ENCODE measurements around the gene FAM120AOS. TPM values are rescaled to one million over a fixed set of nuclear protein-coding genes. Genes with fewer than 3 reads are reported as not detected.

FAM120AOS gene
- total RNA-seq (39.0 TPM), polyA plus RNA-seq (48.3 TPM)
- long read RNA-seq, donor 1, partial matches to known transcripts: 0 of 2 reads
- long read RNA-seq, donor 1, other reads (novel, unspliced or antisense): 0 of 2 reads
- long read RNA-seq, donor 2: 0 reads
- long read RNA-seq, donor 3, transcript FAM120AOS-202 (3 exons, 1,800 nt): minor isoform, 10 of 177 reads
- long read RNA-seq, donor 3, transcript FAM120AOS-206 (4 exons, 1,491 nt): major isoform, 14 of 177 reads
- long read RNA-seq, donor 3, partial matches to known transcripts: 140 of 177 reads
- long read RNA-seq, donor 3, other reads (novel, unspliced or antisense): 8 of 177 reads
- long read RNA-seq, donor 4, full-length matches to known transcripts: 7 of 22 reads
- long read RNA-seq, donor 4, partial matches to known transcripts: 15 of 22 reads
- long read RNA-seq, donor 4, other reads (novel, unspliced or antisense): 0 of 22 reads
- long read RNA-seq, donor 5, full-length matches to known transcripts: 25 of 142 reads
- long read RNA-seq, donor 5, partial matches to known transcripts: 107 of 142 reads
- long read RNA-seq, donor 5, other reads (novel, unspliced or antisense): 10 of 142 reads
- long read RNA-seq, donor 6, full-length matches to known transcripts: 19 of 145 reads
- long read RNA-seq, donor 6, partial matches to known transcripts: 126 of 145 reads
- long read RNA-seq, donor 6, other reads (novel, unspliced or antisense): 0 of 145 reads
- long read RNA-seq, donor 7, full-length matches to known transcripts: 12 of 12 reads
- long read RNA-seq, donor 7, partial matches to known transcripts: 0 of 12 reads
- long read RNA-seq, donor 7, other reads (novel, unspliced or antisense): 0 of 12 reads
- long read RNA-seq, donor 8, transcript FAM120AOS-202 (3 exons, 1,800 nt): major isoform, 5 of 56 reads
- long read RNA-seq, donor 8, partial matches to known transcripts: 51 of 56 reads
- long read RNA-seq, donor 8, other reads (novel, unspliced or antisense): 0 of 56 reads
- long read RNA-seq, donor 9, transcript FAM120AOS-209 (3 exons, 1,432 nt): minor isoform, 5 of 119 reads
- long read RNA-seq, donor 9, transcript FAM120AOS-202 (3 exons, 1,800 nt): major isoform, 9 of 119 reads
- long read RNA-seq, donor 9, partial matches to known transcripts: 103 of 119 reads
- long read RNA-seq, donor 9, other reads (novel, unspliced or antisense): 0 of 119 reads
- long read RNA-seq, donor 10, full-length matches to known transcripts: 18 of 29 reads
- long read RNA-seq, donor 10, partial matches to known transcripts: 6 of 29 reads
- long read RNA-seq, donor 10, other reads (novel, unspliced or antisense): 5 of 29 reads

DNA sequence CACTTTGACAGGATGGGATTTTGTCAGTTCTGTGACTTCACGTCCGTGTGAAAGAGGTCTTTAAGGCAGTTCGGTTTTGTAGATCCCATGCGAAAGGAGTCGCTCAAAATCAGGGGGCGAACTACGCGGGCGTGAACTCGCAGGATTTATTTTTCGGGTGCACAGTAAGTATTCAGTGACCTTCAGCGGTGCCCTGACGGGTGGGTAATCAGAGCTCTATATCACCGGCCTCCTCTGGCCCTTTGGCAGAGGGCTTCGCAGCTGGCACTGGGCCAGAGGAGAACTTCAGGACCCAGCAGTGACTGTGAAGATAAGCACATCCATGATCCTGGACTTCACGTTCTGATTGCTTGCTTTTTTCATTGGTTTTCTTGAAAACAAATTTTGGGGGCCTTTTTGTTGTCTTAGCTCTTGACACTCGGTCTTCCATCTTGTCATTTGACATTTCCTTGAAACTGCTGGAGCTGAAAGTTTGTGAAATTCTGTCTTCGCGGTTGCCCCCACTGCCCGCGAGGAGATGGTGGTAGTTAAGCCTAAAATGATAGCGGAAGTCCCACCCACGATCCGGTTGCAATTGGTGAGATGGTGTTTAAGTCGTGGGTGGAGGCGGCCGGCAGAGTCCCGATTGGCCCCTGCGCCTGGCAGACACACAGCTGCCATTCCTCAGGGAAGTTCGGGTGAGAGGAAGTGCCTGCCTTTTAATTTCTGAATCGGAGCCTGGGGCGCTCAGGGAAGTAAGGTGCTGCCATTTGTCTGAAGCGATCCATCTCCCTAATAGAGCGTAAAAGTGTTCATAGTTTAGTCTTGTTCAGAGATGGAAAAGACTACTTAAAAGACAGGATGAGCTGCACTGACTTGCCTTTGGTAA, at the start of gene FAM120AOS:
Gene FAM120AOS (minus strand): TSS at position 535 of the 868 bp plus-strand sequence. CDS start 872 bp downstream, outside the sequence.
- Histone ChIP-seq H3K9me3 (ENCODE audit: control insufficient read depth in 2 of 2, insufficient read depth in 1 of 2, low read length in 1 of 2) (peaks cover 0 to 2% of the 10 kb centered on the region in 2 donors), H3K36me3 (ENCODE audit: control insufficient read depth in 2 of 2, insufficient read depth in 2 of 2, low read length in 1 of 2) (peaks cover under 1 to 10% of the 10 kb centered on the region in 2 donors), H3K27ac (ENCODE audit: low read depth in 1 of 2, low read length in 1 of 2) (peak within 1 kb of the TSS; percentile 80 to 95), H3K27me3 (ENCODE audit: control insufficient read depth in 2 of 2, insufficient read depth in 1 of 2, low read length in 1 of 2) (no peaks in the 10 kb centered on the region), H3K4me1 (ENCODE audit: control insufficient read depth in 2 of 2, insufficient read depth in 2 of 2, low read length in 2 of 2) (peaks cover 8 to 12% of the 10 kb centered on the region in 2 donors), H3K4me3 (ENCODE audit: low read length in 2 of 2) (peak within 1 kb of the TSS; percentile 78 to 83)
- WGBS: under 1% methylated on average over 34 of the region's 34 CpGs
- DNase-seq (ENCODE audit: low read depth in 6 of 9, low spot score in 9 of 9): peak; percentile 77 to 94 (median 88)

DNA sequence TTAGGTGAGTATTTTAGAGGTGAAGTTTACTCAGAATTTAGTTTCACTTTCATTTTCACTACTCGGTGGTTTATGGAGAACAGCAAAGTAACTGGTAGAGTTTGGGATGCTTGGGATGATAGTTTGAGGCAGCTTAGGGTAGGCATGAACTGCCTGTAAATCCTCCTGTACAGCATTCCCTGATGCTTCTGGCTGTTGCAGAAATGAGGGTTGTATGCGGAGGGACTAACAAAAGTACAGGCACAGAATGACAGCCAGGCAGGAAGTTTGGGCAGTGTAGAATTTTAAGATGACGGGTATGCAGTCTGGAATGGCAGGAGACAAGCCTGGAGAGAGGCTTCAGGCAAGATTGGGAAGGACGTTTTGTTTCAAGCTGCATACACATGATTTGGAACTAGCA, 48.0 kb upstream of the FAM120AOS start:
- Histone ChIP-seq H3K9me3 (ENCODE audit: control insufficient read depth in 2 of 2, insufficient read depth in 1 of 2, low read length in 1 of 2) (no peaks in the 10 kb centered on the region), H3K27me3 (ENCODE audit: control insufficient read depth in 2 of 2, insufficient read depth in 1 of 2, low read length in 1 of 2) (no peaks in the 10 kb centered on the region), H3K4me1 (ENCODE audit: control insufficient read depth in 2 of 2, insufficient read depth in 2 of 2, low read length in 2 of 2) (peaks cover 7% of the 10 kb centered on the region in 2 donors), H3K4me3 (ENCODE audit: low read length in 2 of 2) (peak overlapping the region; percentile 28 to 40), H3K36me3 (ENCODE audit: control insufficient read depth in 2 of 2, insufficient read depth in 2 of 2, low read length in 1 of 2) (peaks cover 26 to 67% of the 10 kb centered on the region in 2 donors), H3K27ac (ENCODE audit: low read depth in 1 of 2, low read length in 1 of 2) (peak overlapping the region; percentile 3 to 47)
- WGBS: 62% methylated on average over 4 of the region's 4 CpGs
- DNase-seq (ENCODE audit: low read depth in 6 of 9, low spot score in 9 of 9): peak in 6 of 9 donors; percentile 7 to 56 (median 24)

DNA sequence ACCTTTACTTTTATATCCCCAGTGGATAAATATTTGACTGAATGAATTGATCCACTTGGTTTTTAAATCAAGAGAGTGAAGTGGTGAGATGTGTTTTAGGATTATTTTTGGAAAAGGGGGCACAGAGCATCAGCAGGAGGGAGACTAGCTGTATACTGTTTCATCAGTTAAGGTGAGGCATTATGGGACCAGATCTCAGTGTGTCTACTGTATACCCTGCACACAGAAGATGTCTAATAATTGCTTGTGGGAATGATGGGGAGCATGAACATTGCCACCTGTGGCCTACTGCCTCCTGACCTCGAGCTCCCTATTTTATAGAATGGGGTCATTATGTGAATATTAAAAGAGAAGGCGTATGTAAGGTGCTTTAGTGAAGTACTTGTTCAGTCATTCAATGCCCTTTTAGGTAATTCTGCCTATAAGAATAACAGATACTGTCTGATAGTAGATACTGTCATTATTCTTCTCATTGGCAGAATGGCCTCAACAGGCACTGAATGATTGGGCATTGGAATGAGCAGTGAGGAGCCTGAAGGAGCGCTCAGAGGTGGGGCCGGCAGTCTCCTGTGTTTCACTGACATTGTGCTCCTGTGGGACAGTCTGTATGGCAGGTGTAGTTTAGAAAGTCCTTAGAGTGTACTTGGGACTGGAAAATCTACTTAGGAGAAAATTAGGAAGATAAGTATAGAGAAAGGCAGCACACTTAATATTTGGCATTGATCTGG, 47.4 kb upstream of the FAM120AOS start:
- Histone ChIP-seq H3K9me3 (ENCODE audit: control insufficient read depth in 2 of 2, insufficient read depth in 1 of 2, low read length in 1 of 2) (no peaks in the 10 kb centered on the region), H3K4me3 (ENCODE audit: low read length in 2 of 2) (peak overlapping the region; percentile 28 to 40), H3K4me1 (ENCODE audit: control insufficient read depth in 2 of 2, insufficient read depth in 2 of 2, low read length in 2 of 2) (peaks cover 7% of the 10 kb centered on the region in 2 donors), H3K27ac (ENCODE audit: low read depth in 1 of 2, low read length in 1 of 2) (peak overlapping the region; percentile 25 to 68), H3K27me3 (ENCODE audit: control insufficient read depth in 2 of 2, insufficient read depth in 1 of 2, low read length in 1 of 2) (no peaks in the 10 kb centered on the region), H3K36me3 (ENCODE audit: control insufficient read depth in 2 of 2, insufficient read depth in 2 of 2, low read length in 1 of 2) (peaks cover 27 to 71% of the 10 kb centered on the region in 2 donors)
- DNase-seq (ENCODE audit: low read depth in 6 of 9, low spot score in 9 of 9): no peak
- 97% methylated on average over 4 of the region's 4 CpGs for WGBS

DNA sequence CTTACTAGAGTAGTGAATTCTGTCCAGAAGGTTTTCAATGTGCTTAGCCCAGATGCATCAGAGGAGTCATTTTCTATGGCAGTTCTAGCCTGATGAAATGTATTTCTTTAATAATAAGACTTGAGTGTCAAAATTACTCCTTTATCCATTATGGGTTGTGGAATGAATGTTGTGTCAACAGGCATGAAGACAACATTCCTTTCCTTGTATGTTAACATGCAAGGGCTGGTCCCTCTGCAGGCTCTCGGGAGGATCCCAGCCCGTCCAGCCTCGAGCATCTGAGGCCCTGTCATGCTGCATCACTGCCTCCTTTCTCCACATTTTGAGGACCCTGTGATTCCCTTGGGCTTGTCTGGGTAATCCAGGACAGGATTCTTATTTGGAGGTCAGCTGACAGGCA, 42.9 kb upstream of the FAM120AOS start:
- Histone ChIP-seq H3K27ac (ENCODE audit: low read depth in 1 of 2, low read length in 1 of 2) (no peak overlapping the region), H3K4me3 (ENCODE audit: low read length in 2 of 2) (no peak overlapping the region), H3K27me3 (ENCODE audit: control insufficient read depth in 2 of 2, insufficient read depth in 1 of 2, low read length in 1 of 2) (no peaks in the 10 kb centered on the region), H3K4me1 (ENCODE audit: control insufficient read depth in 2 of 2, insufficient read depth in 2 of 2, low read length in 2 of 2) (peaks cover 5% of the 10 kb centered on the region in 2 donors), H3K9me3 (ENCODE audit: control insufficient read depth in 2 of 2, insufficient read depth in 1 of 2, low read length in 1 of 2) (no peaks in the 10 kb centered on the region), H3K36me3 (ENCODE audit: control insufficient read depth in 2 of 2, insufficient read depth in 2 of 2, low read length in 1 of 2) (peaks cover 51 to 74% of the 10 kb centered on the region in 2 donors)
- no peak for DNase-seq (ENCODE audit: low read depth in 6 of 9, low spot score in 9 of 9)
- WGBS: 84% methylated on average over 3 of the region's 3 CpGs

DNA sequence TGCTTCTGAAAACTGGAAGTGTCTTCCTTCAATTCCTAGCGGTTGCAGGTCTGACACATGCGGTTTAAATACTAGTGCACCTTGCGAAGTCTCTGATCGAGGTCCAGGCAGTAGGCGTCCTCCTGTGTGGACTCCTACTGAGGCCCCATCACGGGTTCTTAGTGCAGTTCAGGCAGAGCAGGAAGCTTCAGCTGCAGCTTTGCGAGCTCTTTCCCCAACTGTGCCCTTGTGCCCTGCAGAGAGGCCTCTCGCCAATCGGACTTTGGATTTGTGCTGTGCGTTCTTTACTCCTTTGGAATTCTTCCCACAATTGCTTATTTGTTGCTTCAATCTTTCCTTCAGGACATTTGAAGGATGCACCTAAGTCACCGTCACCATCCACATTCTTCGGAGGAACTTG, 40.6 kb upstream of the FAM120AOS start:
- H3K4me1 ChIP-seq (ENCODE audit: control insufficient read depth in 2 of 2, insufficient read depth in 2 of 2, low read length in 2 of 2): no peaks in the 10 kb centered on the region
- H3K9me3 ChIP-seq (ENCODE audit: control insufficient read depth in 2 of 2, insufficient read depth in 1 of 2, low read length in 1 of 2): no peaks in the 10 kb centered on the region
- no peak for DNase-seq (ENCODE audit: low read depth in 6 of 9, low spot score in 9 of 9)
- no peak overlapping the region for H3K4me3 ChIP-seq (ENCODE audit: low read length in 2 of 2)
- H3K27ac ChIP-seq (ENCODE audit: low read depth in 1 of 2, low read length in 1 of 2): no peak overlapping the region
- peaks cover 49 to 68% of the 10 kb centered on the region in 2 donors for H3K36me3 ChIP-seq (ENCODE audit: control insufficient read depth in 2 of 2, insufficient read depth in 2 of 2, low read length in 1 of 2)
- 99% methylated on average over 12 of the region's 12 CpGs for WGBS
- H3K27me3 ChIP-seq (ENCODE audit: control insufficient read depth in 2 of 2, insufficient read depth in 1 of 2, low read length in 1 of 2): no peaks in the 10 kb centered on the region

DNA sequence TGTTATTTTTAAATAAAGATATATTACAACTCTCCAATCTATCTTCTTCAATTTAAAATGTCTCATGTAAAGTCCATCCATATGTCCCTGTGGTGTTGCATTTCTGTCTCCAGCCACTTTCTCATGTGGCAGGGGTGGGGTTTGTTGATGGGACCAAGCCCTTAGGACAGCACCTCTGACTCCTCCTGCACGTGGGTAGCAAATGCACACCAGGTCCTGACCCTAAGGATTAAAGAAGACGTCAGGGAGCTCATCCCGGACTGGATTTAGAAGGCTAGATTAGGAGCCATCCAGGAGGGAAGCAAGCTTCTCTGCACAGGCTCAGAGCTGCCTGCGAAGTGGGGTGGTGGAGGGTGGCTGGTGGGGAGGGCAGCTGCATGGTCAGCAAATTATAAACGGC, 38.9 kb upstream of the FAM120AOS start:
- no peak for DNase-seq (ENCODE audit: low read depth in 6 of 9, low spot score in 9 of 9)
- Histone ChIP-seq H3K4me1 (ENCODE audit: control insufficient read depth in 2 of 2, insufficient read depth in 2 of 2, low read length in 2 of 2) (no peaks in the 10 kb centered on the region), H3K27ac (ENCODE audit: low read depth in 1 of 2, low read length in 1 of 2) (no peak overlapping the region), H3K36me3 (ENCODE audit: control insufficient read depth in 2 of 2, insufficient read depth in 2 of 2, low read length in 1 of 2) (peaks cover 38 to 69% of the 10 kb centered on the region in 2 donors), H3K9me3 (ENCODE audit: control insufficient read depth in 2 of 2, insufficient read depth in 1 of 2, low read length in 1 of 2) (no peaks in the 10 kb centered on the region), H3K4me3 (ENCODE audit: low read length in 2 of 2) (no peak overlapping the region), H3K27me3 (ENCODE audit: control insufficient read depth in 2 of 2, insufficient read depth in 1 of 2, low read length in 1 of 2) (no peaks in the 10 kb centered on the region)
- 78% methylated on average over 5 of the region's 5 CpGs for WGBS

DNA sequence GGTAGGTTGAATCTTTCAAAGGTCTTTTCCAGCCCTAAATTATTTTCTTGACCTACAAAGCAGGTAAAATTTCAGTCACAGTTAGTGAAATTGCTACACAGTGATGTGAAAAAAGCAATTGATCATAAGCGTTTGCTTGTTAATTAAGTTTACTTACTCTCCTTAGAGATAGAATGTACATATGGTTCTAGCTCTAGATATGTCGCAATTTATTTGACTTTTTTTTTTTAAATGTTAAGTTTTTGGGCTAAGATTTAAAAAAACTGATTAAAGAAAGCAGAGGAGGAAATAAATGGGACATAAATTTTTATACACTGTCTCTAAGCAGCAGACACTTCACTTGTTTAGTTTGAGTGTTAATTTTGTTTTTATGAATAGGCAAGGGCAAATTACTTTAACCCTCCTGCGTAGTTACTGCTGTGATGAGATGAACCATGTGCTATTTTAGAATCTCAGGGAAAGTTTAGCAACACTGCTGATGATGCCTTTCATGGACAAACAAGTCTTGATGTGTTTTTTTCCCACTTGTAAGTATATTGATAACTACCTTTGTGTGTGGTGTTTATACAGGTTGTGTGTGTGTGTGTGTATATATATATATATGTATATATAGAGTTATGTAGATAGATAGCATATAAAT, 38.3 kb upstream of the FAM120AOS start:
- H3K36me3 ChIP-seq (ENCODE audit: control insufficient read depth in 2 of 2, insufficient read depth in 2 of 2, low read length in 1 of 2): peaks cover 32 to 67% of the 10 kb centered on the region in 2 donors
- H3K4me3 ChIP-seq (ENCODE audit: low read length in 2 of 2): no peak overlapping the region
- H3K27ac ChIP-seq (ENCODE audit: low read depth in 1 of 2, low read length in 1 of 2): no peak overlapping the region
- DNase-seq (ENCODE audit: low read depth in 6 of 9, low spot score in 9 of 9): no peak
- 98% methylated on average over 3 of the region's 3 CpGs for WGBS
- H3K27me3 ChIP-seq (ENCODE audit: control insufficient read depth in 2 of 2, insufficient read depth in 1 of 2, low read length in 1 of 2): no peaks in the 10 kb centered on the region
- no peaks in the 10 kb centered on the region for H3K9me3 ChIP-seq (ENCODE audit: control insufficient read depth in 2 of 2, insufficient read depth in 1 of 2, low read length in 1 of 2)
- no peaks in the 10 kb centered on the region for H3K4me1 ChIP-seq (ENCODE audit: control insufficient read depth in 2 of 2, insufficient read depth in 2 of 2, low read length in 2 of 2)
